Panc1 (cell line): ENCODE data around the gene INAFM2.

Experiments
- CTCF ChIP-seq: fragments of 450-650 bp; IDR thresholded peaks from 2 replicates; pipeline ENCODE4 v1.5.1; 2017; ENCODE audit warnings: mild to moderate bottlenecking
- POLR2AphosphoS5 ChIP-seq: IDR thresholded peaks from 2 replicates; pipeline ENCODE4 v1.6.1; 2012; ENCODE audit warnings: mild to moderate bottlenecking, low read depth, low read length, moderate library complexity
- SIN3A ChIP-seq: IDR thresholded peaks from 2 replicates; pipeline ENCODE4 v1.6.1; 2012; ENCODE audit warnings: low read depth, mild to moderate bottlenecking, low read length, moderate library complexity, borderline replicate concordance; ENCODE audit not compliant: insufficient read depth
- TCF7L2 ChIP-seq: IDR thresholded peaks from 2 replicates; pipeline ENCODE4 v1.6.1; 2011; ENCODE audit warnings: mild to moderate bottlenecking, low read depth, low read length, inconsistent platforms
- TF ChIP-seq, protein P1 (sequence below), 2 experiments: IDR thresholded peaks; 2 replicates each; pipeline ENCODE4 v1.6.1; 2011 to 2012; ENCODE audit warnings: low read depth in 2 of 2, control low read depth in 1 of 2, low read length in 1 of 2, mild to moderate bottlenecking in 1 of 2, moderate library complexity in 1 of 2; ENCODE audit not compliant: insufficient read depth in 1 of 2

DNA sequence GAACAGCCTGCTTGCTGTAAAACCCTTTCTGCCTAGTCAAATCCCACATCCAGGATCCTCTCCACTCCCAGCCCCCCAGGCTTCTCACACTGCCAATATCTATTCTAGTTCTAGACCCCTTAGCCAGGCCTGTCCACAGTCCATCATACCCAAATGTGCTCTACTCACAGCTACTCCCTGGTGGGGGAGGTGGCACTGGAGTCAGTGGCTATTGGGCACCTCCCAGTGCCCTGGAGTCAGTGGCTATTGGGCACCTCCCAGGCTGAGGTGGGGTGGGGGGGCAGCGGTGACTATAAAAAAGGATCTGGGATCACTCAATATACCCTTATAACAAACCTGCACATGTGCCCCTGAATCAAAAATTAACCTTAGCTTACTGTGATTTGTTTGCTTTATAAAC, 33.8 kb downstream of the INAFM2 start:
- TF ChIP-seq CTCF: no peak
- no peak for TF ChIP-seq SIN3A
- TF ChIP-seq, protein P1, sequence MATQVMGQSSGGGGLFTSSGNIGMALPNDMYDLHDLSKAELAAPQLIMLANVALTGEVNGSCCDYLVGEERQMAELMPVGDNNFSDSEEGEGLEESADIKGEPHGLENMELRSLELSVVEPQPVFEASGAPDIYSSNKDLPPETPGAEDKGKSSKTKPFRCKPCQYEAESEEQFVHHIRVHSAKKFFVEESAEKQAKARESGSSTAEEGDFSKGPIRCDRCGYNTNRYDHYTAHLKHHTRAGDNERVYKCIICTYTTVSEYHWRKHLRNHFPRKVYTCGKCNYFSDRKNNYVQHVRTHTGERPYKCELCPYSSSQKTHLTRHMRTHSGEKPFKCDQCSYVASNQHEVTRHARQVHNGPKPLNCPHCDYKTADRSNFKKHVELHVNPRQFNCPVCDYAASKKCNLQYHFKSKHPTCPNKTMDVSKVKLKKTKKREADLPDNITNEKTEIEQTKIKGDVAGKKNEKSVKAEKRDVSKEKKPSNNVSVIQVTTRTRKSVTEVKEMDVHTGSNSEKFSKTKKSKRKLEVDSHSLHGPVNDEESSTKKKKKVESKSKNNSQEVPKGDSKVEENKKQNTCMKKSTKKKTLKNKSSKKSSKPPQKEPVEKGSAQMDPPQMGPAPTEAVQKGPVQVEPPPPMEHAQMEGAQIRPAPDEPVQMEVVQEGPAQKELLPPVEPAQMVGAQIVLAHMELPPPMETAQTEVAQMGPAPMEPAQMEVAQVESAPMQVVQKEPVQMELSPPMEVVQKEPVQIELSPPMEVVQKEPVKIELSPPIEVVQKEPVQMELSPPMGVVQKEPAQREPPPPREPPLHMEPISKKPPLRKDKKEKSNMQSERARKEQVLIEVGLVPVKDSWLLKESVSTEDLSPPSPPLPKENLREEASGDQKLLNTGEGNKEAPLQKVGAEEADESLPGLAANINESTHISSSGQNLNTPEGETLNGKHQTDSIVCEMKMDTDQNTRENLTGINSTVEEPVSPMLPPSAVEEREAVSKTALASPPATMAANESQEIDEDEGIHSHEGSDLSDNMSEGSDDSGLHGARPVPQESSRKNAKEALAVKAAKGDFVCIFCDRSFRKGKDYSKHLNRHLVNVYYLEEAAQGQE (IDR thresholded peaks at IDR 0.05; ENCODE audit: insufficient read depth in 1 of 2, low read depth in 2 of 2, low read length in 1 of 2): no peak
- no peak for TF ChIP-seq TCF7L2
- TF ChIP-seq POLR2AphosphoS5: no peak
